OCI-LY3 (cell line): ENCODE results near the gene NR4A2.

Experiments used
- EZH2phosphoT487 ChIP-seq: fragments of 200-600 bp; shearing (Covaris generic); IDR thresholded peaks from 2 replicates; pipeline ENCODE4 v1.6.1; 2018; ENCODE audit warnings: antibody characterized with exemption, mixed run types, low read depth
- TF ChIP-seq, protein P1 (sequence below): fragments of 200-600, 300-600 bp; sonication (generic); IDR thresholded peaks from 2 replicates; pipeline ENCODE4 v1.5.1; 2014; ENCODE audit warnings: antibody characterized with exemption, low read length, low read depth

- TF ChIP-seq, protein P1, sequence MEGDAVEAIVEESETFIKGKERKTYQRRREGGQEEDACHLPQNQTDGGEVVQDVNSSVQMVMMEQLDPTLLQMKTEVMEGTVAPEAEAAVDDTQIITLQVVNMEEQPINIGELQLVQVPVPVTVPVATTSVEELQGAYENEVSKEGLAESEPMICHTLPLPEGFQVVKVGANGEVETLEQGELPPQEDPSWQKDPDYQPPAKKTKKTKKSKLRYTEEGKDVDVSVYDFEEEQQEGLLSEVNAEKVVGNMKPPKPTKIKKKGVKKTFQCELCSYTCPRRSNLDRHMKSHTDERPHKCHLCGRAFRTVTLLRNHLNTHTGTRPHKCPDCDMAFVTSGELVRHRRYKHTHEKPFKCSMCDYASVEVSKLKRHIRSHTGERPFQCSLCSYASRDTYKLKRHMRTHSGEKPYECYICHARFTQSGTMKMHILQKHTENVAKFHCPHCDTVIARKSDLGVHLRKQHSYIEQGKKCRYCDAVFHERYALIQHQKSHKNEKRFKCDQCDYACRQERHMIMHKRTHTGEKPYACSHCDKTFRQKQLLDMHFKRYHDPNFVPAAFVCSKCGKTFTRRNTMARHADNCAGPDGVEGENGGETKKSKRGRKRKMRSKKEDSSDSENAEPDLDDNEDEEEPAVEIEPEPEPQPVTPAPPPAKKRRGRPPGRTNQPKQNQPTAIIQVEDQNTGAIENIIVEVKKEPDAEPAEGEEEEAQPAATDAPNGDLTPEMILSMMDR = no peak
- TF ChIP-seq EZH2phosphoT487 = no peak
Observed at GRCh38 chr2:156343940-156344301, 11.4 kb upstream of the NR4A2 start.
